Caco-2 (cell line): ENCODE results near the gene SPINT2. TPM values are rescaled to one million over a fixed set of nuclear protein-coding genes. Genes with fewer than 3 reads are reported as not detected.

ENCODE experiments used
- BruUV-seq: library from RNA; stranded (reverse); fragments of 400-500 nt; replicated peaks from 2 replicates; lab custom pipeline; 2021; lab: Mats Ljungman, UMichigan
- CTCF ChIA-PET: fragments of 300-600 bp; sonication (Branson Sonifier 250); formaldehyde crosslinking; loops from one replicate; lab custom pipeline; 2022; ENCODE audit warnings: antibody characterized with exemption; lab: Charles Lee
- POLR2A ChIA-PET: fragments of 300-600 bp; sonication (Branson Sonifier 250); formaldehyde crosslinking; loops from one replicate; lab custom pipeline; 2022; ENCODE audit warnings: antibody characterized with exemption; lab: Charles Lee
- DNase-seq, 2 experiments: peaks; one replicate each; pipeline versions ENCODE4 v3.0.0 to v3.0.0-alpha.2; 2020 to 2022
- H3K27me3 ChIP-seq: replicated peaks from 2 replicates; pipeline ENCODE4 v1.6.0; 2011; ENCODE audit warnings: low read length; ENCODE audit not compliant: control insufficient read depth, insufficient read depth
- H3K36me3 ChIP-seq: 2 replicates; pipeline ENCODE4 v1.5.1; 2011; ENCODE audit warnings: low read length; ENCODE audit not compliant: control insufficient read depth, insufficient read depth
- H3K4me1 ChIP-seq: fragments of 250-450 bp; sonication (Bioruptor Pico); 2 replicates; pipeline ENCODE4 v1.5.1; 2020; ENCODE audit warnings: mild to moderate bottlenecking
- H3K4me3 ChIP-seq: 2 replicates; pipeline ENCODE4 v1.5.1; 2011; ENCODE audit warnings: low read depth, mild to moderate bottlenecking, control low read depth, low read length
- H3K9me3 ChIP-seq: fragments of 250-450 bp; sonication (Bioruptor Pico); 2 replicates; pipeline ENCODE4 v1.5.1; 2020; ENCODE audit warnings: mild to moderate bottlenecking, moderate library complexity
- H3K27ac Mint-ChIP-seq: one replicate; pipeline ENCODE4 v1.8.0; 2022; ENCODE audit warnings: mixed read lengths; ENCODE audit not compliant: unreplicated experiment
- H3K27me3 Mint-ChIP-seq: one replicate; pipeline ENCODE4 v1.8.0; 2022; ENCODE audit warnings: mixed read lengths; ENCODE audit not compliant: insufficient read depth, unreplicated experiment
- H3K36me3 Mint-ChIP-seq: one replicate; pipeline ENCODE4 v1.8.0; 2022; ENCODE audit warnings: mild to moderate bottlenecking, mixed read lengths; ENCODE audit not compliant: insufficient read depth, unreplicated experiment
- H3K4me1 Mint-ChIP-seq: one replicate; pipeline ENCODE4 v1.8.0; 2022; ENCODE audit warnings: low read depth, mixed read lengths; ENCODE audit not compliant: unreplicated experiment
- H3K4me3 Mint-ChIP-seq: one replicate; pipeline ENCODE4 v1.8.0; 2022; ENCODE audit warnings: mild to moderate bottlenecking, moderate library complexity, mixed read lengths; ENCODE audit not compliant: unreplicated experiment
- H3K9me3 Mint-ChIP-seq: one replicate; pipeline ENCODE4 v1.8.0; 2022; ENCODE audit warnings: mixed read lengths; ENCODE audit not compliant: unreplicated experiment
- CTCF ChIP-seq, 2 experiments: fragments of 200-600 bp in 1 of 2; IDR thresholded peaks; 1 replicate in 1 of 2; 2 replicates in 1 of 2; pipeline versions ENCODE4 v1.5.1 to v1.8.0; 2011 to 2022; ENCODE audit warnings: antibody characterized with exemption in 1 of 2, control low read depth in 1 of 2, inconsistent platforms in 1 of 2, low read depth in 1 of 2, low read length in 1 of 2, mild to moderate bottlenecking in 1 of 2, moderate library complexity in 1 of 2; ENCODE audit not compliant: insufficient read depth in 1 of 2, severe bottlenecking in 1 of 2, unreplicated experiment in 1 of 2
- intact Hi-C: fragments of 100-400 bp; cut with micrococcal nuclease; formaldehyde crosslinking; loops from one replicate; pipeline ENCODE4 v1.10.0; 2022; ENCODE audit not compliant: unreplicated experiment
- total RNA-seq: library from RNA; stranded (reverse); gene quantifications from 2 replicates; pipeline ENCODE4 v1.2.3, GENCODE V29; 2022

SPINT2 gene
- total RNA-seq, 1 experiment from 2014 or later, result 748 TPM

- POLR2A ChIA-PET, result interaction anchor here (0.6 to 2.3 kb wide), 4 partner anchors 7 to 121 kb away, joined by 3 to 23 read pairs (median 9); no protein-coding TSS in a partner anchor
- peak; percentile 42 to 62 for DNase-seq
- CTCF ChIA-PET, result interaction anchor here (0.6 to 1.3 kb wide), 3 partner anchors 37 to 136 kb away, joined by 3 to 4 read pairs (median 3); partner anchors contain the start of genes C19orf33 and FAM98C
- no peaks in the 10 kb centered on the region for H3K36me3 ChIP-seq
- no peak for TF ChIP-seq CTCF (IDR thresholded peaks at IDR 0.05; ENCODE audit: insufficient read depth in 1 of 2, low read depth in 1 of 2, low read length in 1 of 2, severe bottlenecking in 1 of 2, unreplicated experiment in 1 of 2)
- Mint-ChIP-seq H3K4me3 (peak overlapping the region; percentile 99), H3K9me3 (no peaks in the 10 kb centered on the region), H3K27ac (peak overlapping the region; percentile 98), H3K4me1 (peaks cover 70% of the 10 kb centered on the region), H3K36me3 (peaks cover 88% of the 10 kb centered on the region), H3K27me3 (no peaks in the 10 kb centered on the region)
- no peaks in the 10 kb centered on the region for H3K9me3 ChIP-seq
- H3K27me3 ChIP-seq, result no peaks in the 10 kb centered on the region
- peaks cover 68% of the 10 kb centered on the region for H3K4me1 ChIP-seq
- BruUV-seq, result no TSS peak
- intact Hi-C loops, result no loop called here
- H3K4me3 ChIP-seq, result peak overlapping the region; percentile 93
These were observed 2.7 kb downstream of the SPINT2 start for GRCh38 chr19:38266981-38267597.

- POLR2A ChIA-PET, result interaction anchor here (0.6 to 1.0 kb wide), 3 partner anchors 10 to 43 kb away, joined by 3 to 6 read pairs (median 3); no protein-coding TSS in a partner anchor
- Mint-ChIP-seq H3K27me3 (no peaks in the 10 kb centered on the region), H3K27ac (peak overlapping the region; percentile 98), H3K36me3 (peaks cover 90% of the 10 kb centered on the region), H3K4me1 (peaks cover 72% of the 10 kb centered on the region), H3K9me3 (no peaks in the 10 kb centered on the region), H3K4me3 (peak overlapping the region; percentile 99)
- Histone ChIP-seq H3K36me3 (no peaks in the 10 kb centered on the region), H3K9me3 (no peaks in the 10 kb centered on the region), H3K4me3 (no peak overlapping the region), H3K27me3 (no peaks in the 10 kb centered on the region), H3K4me1 (peaks cover 69% of the 10 kb centered on the region)
- no TSS peak for BruUV-seq
- DNase-seq, result peak; percentile 60 to 63
- CTCF ChIA-PET, result interaction anchor here (0.6 to 1.3 kb wide), 2 partner anchors 36 to 135 kb away, joined by 3 to 4 read pairs; partner anchors contain the start of genes C19orf33 and FAM98C
- no peak for TF ChIP-seq CTCF (IDR thresholded peaks at IDR 0.05; ENCODE audit: insufficient read depth in 1 of 2, low read depth in 1 of 2, low read length in 1 of 2, severe bottlenecking in 1 of 2, unreplicated experiment in 1 of 2)
- intact Hi-C loops, result no loop called here
These were observed 3.5 kb downstream of the SPINT2 start for GRCh38 chr19:38267761-38268483.

- Histone ChIP-seq H3K4me1 (peaks cover 70% of the 10 kb centered on the region), H3K36me3 (no peaks in the 10 kb centered on the region), H3K27me3 (no peaks in the 10 kb centered on the region), H3K4me3 (no peak overlapping the region), H3K9me3 (no peaks in the 10 kb centered on the region)
- BruUV-seq, result no TSS peak
- POLR2A ChIA-PET, result interaction anchor here (0.6 kb wide), 1 partner anchor 9 kb away, joined by 3 read pairs; no protein-coding TSS in a partner anchor
- no peaks in the 10 kb centered on the region for H3K27me3 Mint-ChIP-seq
- H3K27ac Mint-ChIP-seq, result peak overlapping the region; percentile 98
- CTCF ChIA-PET, result no interaction called here
- DNase-seq, result no peak
- peaks cover 89% of the 10 kb centered on the region for H3K36me3 Mint-ChIP-seq
- H3K4me1 Mint-ChIP-seq, result peaks cover 70% of the 10 kb centered on the region
- no peak for TF ChIP-seq CTCF (IDR thresholded peaks at IDR 0.05; ENCODE audit: insufficient read depth in 1 of 2, low read depth in 1 of 2, low read length in 1 of 2, severe bottlenecking in 1 of 2, unreplicated experiment in 1 of 2)
- no peaks in the 10 kb centered on the region for H3K9me3 Mint-ChIP-seq
- peak overlapping the region; percentile 99 for H3K4me3 Mint-ChIP-seq
- intact Hi-C loops, result no loop called here
These were observed 4.2 kb downstream of the SPINT2 start for GRCh38 chr19:38268539-38268938.
